Esophagus squamous epithelium (tissue), 4 donors: Measurements from ENCODE around the gene TICRR.

ENCODE experiments used
- CTCF ChIP-seq, 6 experiments: fragments of 450-650 bp in 4 of 6; fragments of 200-600 bp in 2 of 6; sonication (generic) in 2 of 6; IDR thresholded peaks; one replicate each; pipeline ENCODE4 v1.5.1; 2016 to 2019; ENCODE audit warnings: antibody characterized with exemption in 6 of 6, mild to moderate bottlenecking in 4 of 6, moderate library complexity in 4 of 6
- POLR2A ChIP-seq, 4 donors: fragments of 450-650 bp; IDR thresholded peaks; one replicate each; pipeline ENCODE4 v1.6.1; 2017; ENCODE audit warnings: antibody characterized with exemption in 4 of 4, mild to moderate bottlenecking in 4 of 4, moderate library complexity in 3 of 4

- no peak for TF ChIP-seq CTCF (IDR thresholded peaks at IDR 0.05)
- no peak for TF ChIP-seq POLR2A (IDR thresholded peaks at IDR 0.05)
Observed at GRCh38 chr15:89628301-89628700, 53.0 kb downstream of the TICRR start.
